Hematopoietic multipotent progenitor cell treated with erythropoietin and hydrocortisone succinate and interleukin-3 and kit ligand, for 17 days (in vitro differentiated cells): ENCODE measurements around the gene TTYH3.
"Not testable (repeated sequence)": the region's sequence is repeated elsewhere in the genome, so short reads cannot be mapped to it uniquely, and the experiment has no call there.

Experiments used
- DNase-seq: peaks from one replicate; pipeline ENCODE4 v3.0.0-alpha.2; 2015; ENCODE audit warnings: low spot score

TTYH3 gene

DNA sequence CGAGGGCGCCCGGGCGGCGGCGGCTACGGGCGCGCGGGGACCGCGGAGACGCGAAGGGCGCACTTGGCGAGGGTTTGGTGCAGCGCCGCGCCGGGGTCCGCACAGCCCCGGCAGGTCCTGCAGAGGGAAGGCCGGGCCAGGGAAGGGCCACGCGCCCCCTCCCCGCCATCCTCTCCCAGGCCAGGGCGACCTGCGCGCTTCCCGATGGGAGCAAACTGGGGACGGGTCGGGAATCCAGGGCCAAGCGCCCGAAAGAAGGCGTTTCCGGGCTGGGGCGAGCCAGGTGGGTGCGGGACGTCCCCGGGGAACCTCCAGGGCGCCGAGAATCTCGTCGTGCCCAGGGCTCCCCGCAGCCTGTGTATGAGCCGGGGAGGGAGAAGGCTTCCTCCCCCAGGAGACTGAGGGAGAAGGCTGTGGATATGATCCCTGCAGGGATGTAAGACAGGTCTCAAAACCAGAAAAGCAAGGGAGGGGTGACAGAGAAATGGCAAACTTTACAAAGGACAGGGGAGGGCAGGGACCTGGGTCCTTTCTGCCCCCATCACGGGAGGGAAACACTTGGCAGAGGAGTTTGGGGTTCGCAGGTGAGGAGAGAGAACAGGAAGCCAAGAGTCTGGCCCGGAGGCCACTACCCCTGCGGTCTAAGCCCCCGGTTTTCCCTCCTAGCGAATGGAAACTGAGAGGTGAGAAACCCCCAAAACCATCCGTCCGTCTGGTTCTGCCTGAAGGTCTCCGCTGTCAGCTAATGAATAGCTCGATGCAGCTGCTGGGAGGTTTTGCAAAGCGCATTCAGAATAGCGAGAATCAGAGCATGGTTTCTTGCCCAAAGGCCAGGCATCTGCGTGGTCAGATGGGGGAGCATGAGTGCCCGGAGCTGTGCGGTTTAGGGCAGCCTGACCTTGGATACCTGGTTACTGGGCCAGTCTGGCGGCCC lies 56.9 kb downstream of the TTYH3 start:
- no peak for DNase-seq

- DNase-seq = no peak
Measured at GRCh38 chr7:2689343-2689847, 57.6 kb downstream of the TTYH3 start.

- no peak for DNase-seq
Measured at GRCh38 chr7:2689951-2690705, 58.3 kb downstream of the TTYH3 start.

DNA sequence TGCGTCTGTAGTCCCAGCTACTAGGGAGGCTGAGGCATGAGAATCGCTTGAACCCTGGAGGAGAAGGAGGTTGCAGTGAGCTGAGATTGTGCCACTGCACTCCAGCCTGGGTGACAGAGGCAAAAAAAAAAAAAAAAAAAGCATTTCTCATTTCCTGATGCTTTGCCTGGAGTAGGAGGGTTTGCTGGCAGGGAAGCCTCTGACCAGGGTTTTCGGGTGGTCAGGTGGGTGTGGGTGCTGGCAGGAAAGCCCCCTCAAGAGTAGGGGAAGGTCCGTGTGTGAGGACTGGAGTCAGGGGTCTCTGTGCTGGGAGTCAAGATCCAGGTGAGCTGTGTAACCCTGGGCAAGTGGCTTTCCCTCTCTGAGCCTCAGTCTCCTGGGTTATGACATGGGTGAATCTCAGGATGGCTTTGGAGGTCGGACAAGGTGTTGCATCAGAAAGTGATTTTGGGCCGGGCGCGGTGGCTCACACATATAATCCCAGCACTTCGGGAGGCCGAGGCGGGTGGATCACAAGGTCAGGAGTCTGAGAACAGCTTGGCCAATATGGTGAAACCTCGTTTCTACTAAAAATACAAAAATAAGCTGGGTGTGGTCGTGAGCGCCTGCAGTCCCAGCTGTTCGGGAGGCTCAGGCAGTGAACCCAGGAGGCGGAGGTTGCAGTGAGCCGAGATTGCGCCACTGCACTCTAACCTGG lies 59.4 kb downstream of the TTYH3 start:
- DNase-seq = no peak

DNA sequence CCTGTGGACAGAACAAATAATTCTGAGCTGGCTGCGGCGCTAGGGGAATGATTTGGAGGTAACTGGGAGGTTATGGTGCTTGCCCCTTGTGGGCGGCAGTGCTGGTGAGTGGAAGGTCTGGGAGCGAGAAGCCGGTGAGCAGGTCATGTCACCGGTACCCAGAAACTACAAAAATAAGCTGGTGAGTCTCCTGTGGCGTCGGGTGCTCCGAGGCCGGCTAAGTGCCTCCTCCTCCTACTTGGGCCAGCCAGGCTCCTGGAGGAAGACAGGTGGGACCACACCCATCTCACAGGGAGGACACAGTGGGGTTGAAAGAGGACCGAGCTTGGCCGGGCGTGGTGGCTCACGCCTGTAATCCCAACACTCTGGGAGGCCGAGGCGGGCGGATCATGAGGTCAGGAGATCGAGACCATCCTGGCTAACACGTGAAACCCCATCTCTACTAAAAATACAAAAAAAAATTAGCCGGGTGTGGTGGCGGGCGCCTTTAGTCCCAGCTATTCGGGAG lies 60.2 kb downstream of the TTYH3 start:
- DNase-seq = not testable (repeated sequence)

DNA sequence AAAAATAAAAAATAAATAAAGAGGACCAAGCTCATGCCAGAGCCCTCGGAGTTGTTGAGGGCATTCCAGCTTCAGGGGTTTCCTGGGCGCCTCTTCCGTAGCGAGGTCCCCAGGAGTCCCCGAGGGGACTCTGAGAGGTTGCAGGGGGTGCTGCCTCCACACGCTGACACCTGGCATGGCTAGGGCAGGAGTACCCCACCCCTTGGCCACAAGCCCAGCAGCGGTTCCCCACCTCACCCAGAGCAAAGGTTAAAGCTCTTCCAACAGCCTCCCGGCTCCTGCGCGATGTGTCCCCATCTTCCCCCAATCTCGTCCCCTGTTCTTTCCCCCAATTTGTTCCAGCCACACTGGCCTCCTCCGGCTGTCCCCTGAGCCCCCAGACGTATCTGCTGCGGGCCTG lies 60.8 kb downstream of the TTYH3 start:
- no peak for DNase-seq

GRCh38 chr7:2693420-2694121 lies 61.8 kb downstream of the TTYH3 start:
- DNase-seq = not testable (repeated sequence)

GRCh38 chr7:2694122-2694436 lies 62.3 kb downstream of the TTYH3 start:
- not testable (repeated sequence) for DNase-seq

DNA sequence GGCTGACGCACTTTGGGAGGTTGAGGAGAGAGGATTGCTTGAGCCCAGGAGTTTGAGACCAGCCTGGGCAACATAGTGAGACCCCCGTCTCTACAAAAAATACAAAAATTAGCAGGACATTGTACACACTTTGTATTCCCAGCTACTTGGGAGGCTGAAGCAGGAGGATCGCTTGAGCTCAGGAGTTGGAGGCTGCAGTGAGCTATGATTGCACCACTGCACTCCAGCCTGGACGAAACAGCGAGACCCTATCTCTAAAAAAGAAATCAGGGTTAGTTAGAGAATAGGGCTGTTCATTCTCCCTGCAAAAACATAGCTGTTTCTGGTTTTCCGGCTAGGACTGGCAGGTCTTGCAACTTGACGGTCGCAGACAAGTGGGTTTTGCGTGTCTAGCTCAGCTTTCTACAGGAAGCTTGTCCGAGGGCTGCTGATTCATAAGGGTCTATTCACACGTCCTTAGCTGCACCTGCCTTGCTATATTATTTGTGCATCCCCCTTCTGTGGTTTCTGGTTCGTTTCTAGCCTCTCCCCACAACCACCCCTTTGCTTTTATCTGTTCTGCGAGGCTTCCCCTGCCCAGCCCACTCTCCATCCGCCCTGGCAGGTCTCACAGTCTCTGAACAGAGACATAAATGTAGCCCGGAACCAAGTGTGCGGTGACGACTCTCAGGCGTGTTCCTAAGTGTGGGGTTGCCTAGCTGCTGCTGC lies 66.9 kb downstream of the TTYH3 start:
- no peak for DNase-seq

GRCh38 chr7:2699289-2699620 lies 67.5 kb downstream of the TTYH3 start:
- no peak for DNase-seq

DNA sequence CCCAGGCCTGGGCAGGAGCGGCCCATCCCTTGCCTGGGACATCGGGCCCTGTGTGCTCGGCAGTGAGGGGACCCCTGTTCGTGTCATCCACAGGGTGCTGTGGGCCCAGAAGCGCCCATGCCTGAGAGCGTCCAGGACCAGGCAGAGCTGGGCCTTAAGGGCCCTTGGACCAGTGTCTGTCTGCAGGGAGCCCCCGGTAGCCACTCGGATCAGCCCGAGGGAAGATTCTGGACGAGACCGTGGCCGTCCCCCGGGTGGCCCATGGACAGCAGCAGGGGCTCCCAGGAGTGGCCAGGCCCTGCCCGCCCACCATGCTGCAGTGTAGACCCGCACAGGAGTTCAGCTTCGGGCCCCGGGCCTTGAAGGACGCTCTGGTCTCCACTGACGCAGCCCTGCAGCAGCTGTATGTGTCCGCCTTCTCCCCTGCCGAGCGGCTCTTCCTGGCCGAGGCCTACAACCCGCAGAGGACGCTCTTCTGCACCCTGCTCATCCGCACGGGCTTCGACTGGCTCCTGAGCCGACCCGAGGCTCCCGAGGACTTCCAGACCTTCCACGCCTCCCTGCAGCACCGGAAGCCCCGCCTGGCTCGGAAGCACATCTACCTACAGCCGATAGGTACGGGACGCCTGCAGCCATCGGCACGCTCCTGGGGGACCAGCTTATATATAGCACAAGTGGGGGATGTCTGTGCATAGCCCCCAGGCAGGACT lies 68.5 kb downstream of the TTYH3 start:
- DNase-seq = no peak

DNA sequence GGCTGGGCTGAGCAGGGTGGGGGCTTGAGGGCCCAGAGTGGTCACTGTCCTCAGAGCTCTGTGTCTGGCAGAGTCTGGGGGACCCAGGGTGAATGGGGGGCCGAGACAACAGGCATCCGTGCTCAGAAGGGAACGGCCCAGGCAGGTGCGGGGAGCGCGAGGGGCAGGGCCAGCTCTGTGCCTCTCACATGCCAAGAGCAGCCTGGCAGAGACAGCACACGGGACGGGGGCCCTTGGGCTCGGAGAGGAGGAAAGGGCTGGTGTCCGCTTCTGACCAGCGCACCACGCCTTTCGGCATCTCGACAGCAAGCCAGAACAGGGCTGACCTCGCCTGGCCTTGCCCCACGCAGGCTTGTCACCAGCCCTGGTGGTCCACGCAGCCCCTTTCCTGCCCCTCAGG lies 69.6 kb downstream of the TTYH3 start:
- no peak for DNase-seq

DNA sequence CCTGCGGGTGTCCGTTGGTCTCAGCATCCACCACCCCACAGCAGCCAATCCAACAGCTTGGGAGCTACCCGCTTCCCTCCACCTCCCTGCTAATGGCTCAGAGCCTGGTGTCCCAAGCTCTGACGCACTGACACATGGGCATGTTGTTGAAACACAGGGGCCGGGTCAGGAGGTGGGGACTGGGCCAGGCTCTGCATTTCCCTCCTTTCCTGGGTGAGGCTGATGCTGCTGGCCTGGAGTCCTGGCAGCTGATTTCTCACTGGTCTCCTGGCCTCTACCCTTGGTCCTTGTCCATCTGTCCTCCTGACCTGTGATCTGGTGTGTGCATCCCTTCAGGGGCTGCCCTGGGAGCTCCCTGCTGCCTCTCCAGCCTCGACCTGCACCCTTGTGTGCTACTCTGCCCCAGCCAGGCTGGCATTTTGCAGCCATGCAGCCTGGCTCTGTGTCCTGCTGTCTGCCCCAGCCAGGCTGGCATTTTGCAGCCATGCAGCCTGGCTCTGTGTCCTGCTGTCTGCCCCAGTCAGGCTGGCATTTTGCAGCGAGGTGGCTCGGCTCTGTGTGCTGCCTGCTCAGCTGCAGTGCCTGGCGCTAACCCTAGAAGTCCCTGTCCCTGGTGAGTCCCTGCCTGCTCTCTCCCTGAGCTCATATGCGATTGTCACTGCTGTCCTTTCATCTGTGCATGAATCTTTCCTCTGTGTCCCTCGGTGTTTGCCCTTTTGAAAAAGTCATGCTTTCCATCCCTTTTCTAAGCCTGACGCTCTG lies 70.2 kb downstream of the TTYH3 start:
- no peak for DNase-seq

GRCh38 chr7:2702594-2702957 lies 70.8 kb downstream of the TTYH3 start:
- DNase-seq = no peak

DNA sequence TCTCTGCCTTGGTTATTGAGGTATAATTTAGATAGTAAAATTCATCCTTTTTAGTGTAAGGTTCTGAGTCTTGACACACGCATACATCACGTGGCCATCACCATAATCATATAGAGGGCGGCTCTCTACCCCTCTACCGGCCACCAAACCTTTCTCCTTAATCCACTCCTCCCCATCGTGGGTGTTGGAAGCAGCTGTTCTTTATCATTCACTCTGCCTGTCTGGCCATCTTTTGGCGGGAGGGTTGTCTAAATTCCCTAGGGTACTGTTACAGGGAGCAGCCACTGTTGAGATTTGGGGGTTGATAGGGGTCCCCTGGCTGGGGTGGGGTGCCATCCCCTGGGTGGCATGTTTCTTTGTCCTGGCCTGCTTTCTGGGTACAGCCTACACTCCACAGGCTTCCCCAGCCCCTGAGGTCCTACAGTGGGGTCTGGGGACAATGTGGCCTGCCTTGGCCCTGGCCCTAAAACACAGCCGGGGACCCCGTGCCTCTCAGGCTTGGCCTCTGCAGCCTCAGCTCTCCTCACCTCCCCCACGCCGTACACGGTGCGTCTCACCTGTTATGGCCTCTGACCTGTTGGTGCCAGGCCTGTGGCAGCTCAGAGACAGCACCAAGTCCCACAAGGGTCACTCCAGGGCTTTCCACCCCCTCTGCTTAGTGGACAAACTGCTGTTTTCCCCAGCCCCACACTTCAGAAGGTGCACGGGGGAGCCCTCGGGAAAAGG lies 73.7 kb downstream of the TTYH3 start:
- DNase-seq = no peak

- DNase-seq = no peak
Measured at GRCh38 chr7:2706685-2707126, 74.9 kb downstream of the TTYH3 start.

DNA sequence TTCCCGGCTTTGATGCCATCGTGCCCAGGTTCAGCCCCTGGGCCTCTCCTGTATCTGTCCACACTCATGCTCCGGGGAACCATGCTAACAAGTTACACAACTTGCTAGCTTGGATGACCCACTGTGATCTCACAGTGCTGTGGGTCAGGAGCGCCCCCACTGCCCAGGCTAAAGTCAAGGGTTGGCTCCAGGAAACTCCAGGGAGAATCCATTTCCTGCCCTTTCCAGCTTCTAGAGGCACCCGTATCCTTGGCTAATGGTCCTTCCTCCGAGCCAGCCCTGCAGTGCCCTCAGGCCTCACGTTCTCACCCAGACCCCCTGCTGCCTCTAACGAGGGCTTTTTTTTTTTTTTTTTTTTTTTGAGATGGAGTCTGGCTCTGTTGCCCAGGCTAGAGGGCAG lies 75.7 kb downstream of the TTYH3 start:
- DNase-seq = no peak

- no peak for DNase-seq
Measured at GRCh38 chr7:2708041-2708440, 76.3 kb downstream of the TTYH3 start.
